WTC11 (cell line): Measurements from ENCODE around the gene CD2. TPM values are rescaled to one million over a fixed set of nuclear protein-coding genes. Genes with fewer than 3 reads are reported as not detected.

ENCODE experiments used
- ATAC-seq: fragments of 200-7000 bp; cut with Tn5 transposase; 2 replicates; pipeline ENCODE4 v1.10.0; 2021; ENCODE audit warnings: mild to moderate bottlenecking, moderate library complexity
- CTCF ChIA-PET: fragments of 300-600 bp; sonication (Branson Sonifier 250); formaldehyde crosslinking; loops from one replicate; lab custom pipeline; 2021; ENCODE audit warnings: antibody characterized with exemption; lab: Charles Lee
- POLR2A ChIA-PET: fragments of 350-600 bp; sonication (Branson Sonifier 250); formaldehyde crosslinking; loops from one replicate; lab custom pipeline; 2021; ENCODE audit warnings: antibody characterized with exemption; lab: Charles Lee
- DNase-seq: peaks from one replicate; pipeline ENCODE4 v3.0.0; 2021; ENCODE audit warnings: low spot score
- H3K27ac Mint-ChIP-seq: 2 replicates; pipeline ENCODE4 v1.8.0; 2021; ENCODE audit warnings: mixed read lengths
- H3K27me3 Mint-ChIP-seq: 2 replicates; pipeline ENCODE4 v1.8.0; 2021; ENCODE audit warnings: low read depth, mild to moderate bottlenecking, moderate library complexity, mixed read lengths
- H3K36me3 Mint-ChIP-seq: 2 replicates; pipeline ENCODE4 v1.8.0; 2021; ENCODE audit warnings: mixed read lengths
- H3K4me1 Mint-ChIP-seq: 2 replicates; pipeline ENCODE4 v1.8.0; 2022; ENCODE audit warnings: mixed read lengths
- H3K4me3 Mint-ChIP-seq: 2 replicates; pipeline ENCODE4 v1.8.0; 2021; ENCODE audit warnings: mild to moderate bottlenecking, moderate library complexity, mixed read lengths
- H3K9me3 Mint-ChIP-seq: 2 replicates; pipeline ENCODE4 v1.8.0; 2021; ENCODE audit warnings: mixed read lengths
- ELF4 ChIP-seq: sonication (generic); formaldehyde crosslinking; IDR thresholded peaks from 2 replicates; pipeline ENCODE4 v1.8.1; 2022; ENCODE audit warnings: low read depth, mild to moderate bottlenecking, moderate library complexity, missing genetic modification reagents
- EMX1 ChIP-seq: fragments of 250-450 bp; sonication (Bioruptor Pico); IDR thresholded peaks from 2 replicates; pipeline ENCODE4 v1.8.0; 2021; ENCODE audit warnings: mild to moderate bottlenecking
- FOXK1 ChIP-seq: sonication (generic); formaldehyde crosslinking; IDR thresholded peaks from 2 replicates; pipeline ENCODE4 v1.8.0; 2022; ENCODE audit warnings: mild to moderate bottlenecking, moderate library complexity, missing genetic modification reagents
- GRHL2 ChIP-seq: fragments of 250-450 bp; sonication (Bioruptor Pico); IDR thresholded peaks from 2 replicates; pipeline ENCODE4 v1.8.0; 2022; ENCODE audit warnings: mild to moderate bottlenecking, moderate library complexity; ENCODE audit not compliant: insufficient replicate concordance, severe bottlenecking
- HMGA2 ChIP-seq: fragments of 250-450 bp; sonication (Bioruptor Pico); IDR thresholded peaks from 2 replicates; pipeline ENCODE4 v1.4.0; 2021; ENCODE audit warnings: mild to moderate bottlenecking, moderate library complexity
- NFATC4 ChIP-seq: fragments of 250-450 bp; sonication (Bioruptor Pico); IDR thresholded peaks from 2 replicates; pipeline ENCODE4 v1.9.0; 2021; ENCODE audit warnings: mild to moderate bottlenecking
- NFE2L1 ChIP-seq: sonication (generic); formaldehyde crosslinking; IDR thresholded peaks from 2 replicates; pipeline ENCODE4 v1.8.1; 2023; ENCODE audit warnings: missing genetic modification reagents
- NR1H2 ChIP-seq: sonication (generic); formaldehyde crosslinking; IDR thresholded peaks from 2 replicates; pipeline ENCODE4 v1.9.0; 2021; ENCODE audit warnings: mild to moderate bottlenecking, moderate library complexity, missing genetic modification reagents
- ZNF121 ChIP-seq: sonication (generic); formaldehyde crosslinking; IDR thresholded peaks from 2 replicates; pipeline ENCODE4 v1.8.0; 2023; ENCODE audit warnings: missing genetic modification reagents
- ZNF317 ChIP-seq: sonication (generic); formaldehyde crosslinking; IDR thresholded peaks from 2 replicates; pipeline ENCODE4 v1.8.1; 2023; ENCODE audit warnings: low read depth, mild to moderate bottlenecking, moderate library complexity, missing genetic modification reagents, borderline replicate concordance
- ZNF423 ChIP-seq: fragments of 250-450 bp; sonication (Bioruptor Pico); IDR thresholded peaks from 2 replicates; pipeline ENCODE4 v2.1.2; 2022; ENCODE audit warnings: mild to moderate bottlenecking, moderate library complexity
- total RNA-seq: library from RNA; stranded (reverse); gene quantifications from 3 replicates; pipeline ENCODE4 v1.2.3, GENCODE V29; 2021
- TF ChIP-seq, protein P1 (sequence below): sonication (generic); formaldehyde crosslinking; IDR thresholded peaks from 2 replicates; pipeline ENCODE4 v1.8.0; 2022; ENCODE audit warnings: mild to moderate bottlenecking, missing genetic modification reagents
- TF ChIP-seq, protein P2 (sequence below): fragments of 250-450 bp; sonication (Bioruptor Pico); IDR thresholded peaks from 2 replicates; pipeline ENCODE4 v1.9.0; 2021; ENCODE audit warnings: mild to moderate bottlenecking, borderline replicate concordance
- TF ChIP-seq, protein P3 (sequence below): fragments of 250-450 bp; sonication (Bioruptor Pico); conservative IDR thresholded peaks from 2 replicates; pipeline ENCODE4 v1.9.0; 2021; ENCODE audit warnings: mild to moderate bottlenecking
- TF ChIP-seq, protein P4 (sequence below): fragments of 250-450 bp; sonication (Bioruptor Pico); IDR thresholded peaks from 2 replicates; pipeline ENCODE4 v1.8.0; 2021; ENCODE audit warnings: mild to moderate bottlenecking
- TF ChIP-seq, protein P5 (sequence below): sonication (generic); formaldehyde crosslinking; IDR thresholded peaks from 2 replicates; pipeline ENCODE4 v1.8.0; 2022; ENCODE audit warnings: mild to moderate bottlenecking, missing genetic modification reagents
- TF ChIP-seq, protein P6 (sequence below): sonication (generic); formaldehyde crosslinking; IDR thresholded peaks from 2 replicates; pipeline ENCODE4 v1.8.1; 2023; ENCODE audit warnings: mild to moderate bottlenecking, moderate library complexity, missing genetic modification reagents
- TF ChIP-seq, protein P7 (sequence below): sonication (generic); formaldehyde crosslinking; conservative IDR thresholded peaks from 2 replicates; pipeline ENCODE4 v1.8.1; 2022; ENCODE audit warnings: mild to moderate bottlenecking, missing genetic modification reagents
- TF ChIP-seq, protein P8 (sequence below): sonication (generic); formaldehyde crosslinking; IDR thresholded peaks from 2 replicates; pipeline ENCODE4 v1.8.0; 2023; ENCODE audit warnings: missing genetic modification reagents

Gene CD2
- total RNA-seq, 1 experiment from 2014 or later, result 0.13 TPM

DNA sequence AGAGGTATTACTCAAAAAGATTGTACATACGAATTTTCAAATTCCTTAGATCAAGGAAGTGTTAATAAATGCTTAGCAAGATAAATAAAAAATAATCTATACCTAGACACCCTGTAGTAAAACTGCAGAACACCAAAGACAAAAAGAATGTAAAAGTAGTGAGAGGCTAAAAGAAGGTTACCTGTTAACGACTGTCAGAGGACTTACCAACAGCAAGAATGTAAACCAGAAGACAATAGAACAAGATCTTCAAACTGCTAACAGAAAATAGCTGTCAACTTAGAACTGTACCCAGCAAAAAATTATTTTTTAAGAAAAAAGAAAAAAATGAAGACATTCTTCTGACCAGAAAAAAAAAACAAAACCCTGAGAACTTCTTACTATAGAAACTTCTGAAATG is 51.2 kb downstream of the CD2 start:
- no peaks in the 10 kb centered on the region for H3K27me3 Mint-ChIP-seq
- no peak overlapping the region for H3K4me3 Mint-ChIP-seq
- TF ChIP-seq, protein P1, sequence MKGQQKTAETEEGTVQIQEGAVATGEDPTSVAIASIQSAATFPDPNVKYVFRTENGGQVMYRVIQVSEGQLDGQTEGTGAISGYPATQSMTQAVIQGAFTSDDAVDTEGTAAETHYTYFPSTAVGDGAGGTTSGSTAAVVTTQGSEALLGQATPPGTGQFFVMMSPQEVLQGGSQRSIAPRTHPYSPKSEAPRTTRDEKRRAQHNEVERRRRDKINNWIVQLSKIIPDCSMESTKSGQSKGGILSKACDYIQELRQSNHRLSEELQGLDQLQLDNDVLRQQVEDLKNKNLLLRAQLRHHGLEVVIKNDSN (CRISPR knock-in tag), result no peak
- TF ChIP-seq EMX1 (CRISPR knock-in tag), result no peak
- no peak for TF ChIP-seq NFATC4 (CRISPR knock-in tag)
- TF ChIP-seq, protein P2, sequence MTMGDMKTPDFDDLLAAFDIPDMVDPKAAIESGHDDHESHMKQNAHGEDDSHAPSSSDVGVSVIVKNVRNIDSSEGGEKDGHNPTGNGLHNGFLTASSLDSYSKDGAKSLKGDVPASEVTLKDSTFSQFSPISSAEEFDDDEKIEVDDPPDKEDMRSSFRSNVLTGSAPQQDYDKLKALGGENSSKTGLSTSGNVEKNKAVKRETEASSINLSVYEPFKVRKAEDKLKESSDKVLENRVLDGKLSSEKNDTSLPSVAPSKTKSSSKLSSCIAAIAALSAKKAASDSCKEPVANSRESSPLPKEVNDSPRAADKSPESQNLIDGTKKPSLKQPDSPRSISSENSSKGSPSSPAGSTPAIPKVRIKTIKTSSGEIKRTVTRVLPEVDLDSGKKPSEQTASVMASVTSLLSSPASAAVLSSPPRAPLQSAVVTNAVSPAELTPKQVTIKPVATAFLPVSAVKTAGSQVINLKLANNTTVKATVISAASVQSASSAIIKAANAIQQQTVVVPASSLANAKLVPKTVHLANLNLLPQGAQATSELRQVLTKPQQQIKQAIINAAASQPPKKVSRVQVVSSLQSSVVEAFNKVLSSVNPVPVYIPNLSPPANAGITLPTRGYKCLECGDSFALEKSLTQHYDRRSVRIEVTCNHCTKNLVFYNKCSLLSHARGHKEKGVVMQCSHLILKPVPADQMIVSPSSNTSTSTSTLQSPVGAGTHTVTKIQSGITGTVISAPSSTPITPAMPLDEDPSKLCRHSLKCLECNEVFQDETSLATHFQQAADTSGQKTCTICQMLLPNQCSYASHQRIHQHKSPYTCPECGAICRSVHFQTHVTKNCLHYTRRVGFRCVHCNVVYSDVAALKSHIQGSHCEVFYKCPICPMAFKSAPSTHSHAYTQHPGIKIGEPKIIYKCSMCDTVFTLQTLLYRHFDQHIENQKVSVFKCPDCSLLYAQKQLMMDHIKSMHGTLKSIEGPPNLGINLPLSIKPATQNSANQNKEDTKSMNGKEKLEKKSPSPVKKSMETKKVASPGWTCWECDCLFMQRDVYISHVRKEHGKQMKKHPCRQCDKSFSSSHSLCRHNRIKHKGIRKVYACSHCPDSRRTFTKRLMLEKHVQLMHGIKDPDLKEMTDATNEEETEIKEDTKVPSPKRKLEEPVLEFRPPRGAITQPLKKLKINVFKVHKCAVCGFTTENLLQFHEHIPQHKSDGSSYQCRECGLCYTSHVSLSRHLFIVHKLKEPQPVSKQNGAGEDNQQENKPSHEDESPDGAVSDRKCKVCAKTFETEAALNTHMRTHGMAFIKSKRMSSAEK (CRISPR knock-in tag), result no peak
- TF ChIP-seq ELF4 (CRISPR knock-in tag), result no peak
- TF ChIP-seq, protein P3, sequence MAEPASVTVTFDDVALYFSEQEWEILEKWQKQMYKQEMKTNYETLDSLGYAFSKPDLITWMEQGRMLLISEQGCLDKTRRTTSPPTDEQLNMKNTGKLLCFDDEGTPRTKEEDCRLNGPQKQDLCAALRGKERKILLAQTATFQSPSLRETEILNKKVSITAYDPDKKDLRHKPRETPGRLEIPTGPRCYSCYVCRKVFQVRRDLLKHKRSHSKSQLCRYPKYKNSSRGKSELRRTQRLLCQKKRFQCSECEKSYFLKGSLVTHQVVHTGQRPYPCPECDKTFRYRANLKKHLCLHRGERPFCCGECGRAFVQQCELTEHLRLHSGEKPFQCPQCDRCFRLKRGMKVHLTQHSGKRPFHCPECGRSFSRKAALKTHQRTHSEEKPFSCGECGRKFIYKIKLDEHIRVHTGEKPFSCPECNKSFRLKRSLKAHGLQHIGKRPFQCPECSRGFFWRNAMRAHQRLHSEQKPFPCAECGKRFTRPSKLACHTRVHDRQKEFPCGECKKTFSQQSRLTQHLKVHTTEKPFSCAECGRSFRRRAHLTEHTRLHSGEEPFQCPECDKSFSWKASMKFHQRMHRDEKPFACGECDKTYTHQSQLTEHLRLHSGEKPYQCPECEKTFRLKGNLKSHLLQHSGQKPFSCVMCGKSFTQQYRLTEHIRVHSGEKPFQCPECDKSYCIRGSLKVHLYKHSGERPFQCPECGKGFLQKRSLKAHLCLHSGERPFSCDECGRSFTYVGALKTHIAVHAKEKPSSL (CRISPR knock-in tag), result no peak
- no peak for TF ChIP-seq ZNF423 (CRISPR knock-in tag)
- no peak for TF ChIP-seq NR1H2 (CRISPR knock-in tag)
- TF ChIP-seq, protein P4, sequence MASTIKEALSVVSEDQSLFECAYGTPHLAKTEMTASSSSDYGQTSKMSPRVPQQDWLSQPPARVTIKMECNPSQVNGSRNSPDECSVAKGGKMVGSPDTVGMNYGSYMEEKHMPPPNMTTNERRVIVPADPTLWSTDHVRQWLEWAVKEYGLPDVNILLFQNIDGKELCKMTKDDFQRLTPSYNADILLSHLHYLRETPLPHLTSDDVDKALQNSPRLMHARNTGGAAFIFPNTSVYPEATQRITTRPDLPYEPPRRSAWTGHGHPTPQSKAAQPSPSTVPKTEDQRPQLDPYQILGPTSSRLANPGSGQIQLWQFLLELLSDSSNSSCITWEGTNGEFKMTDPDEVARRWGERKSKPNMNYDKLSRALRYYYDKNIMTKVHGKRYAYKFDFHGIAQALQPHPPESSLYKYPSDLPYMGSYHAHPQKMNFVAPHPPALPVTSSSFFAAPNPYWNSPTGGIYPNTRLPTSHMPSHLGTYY (CRISPR knock-in tag), result no peak
- TF ChIP-seq, protein P5, sequence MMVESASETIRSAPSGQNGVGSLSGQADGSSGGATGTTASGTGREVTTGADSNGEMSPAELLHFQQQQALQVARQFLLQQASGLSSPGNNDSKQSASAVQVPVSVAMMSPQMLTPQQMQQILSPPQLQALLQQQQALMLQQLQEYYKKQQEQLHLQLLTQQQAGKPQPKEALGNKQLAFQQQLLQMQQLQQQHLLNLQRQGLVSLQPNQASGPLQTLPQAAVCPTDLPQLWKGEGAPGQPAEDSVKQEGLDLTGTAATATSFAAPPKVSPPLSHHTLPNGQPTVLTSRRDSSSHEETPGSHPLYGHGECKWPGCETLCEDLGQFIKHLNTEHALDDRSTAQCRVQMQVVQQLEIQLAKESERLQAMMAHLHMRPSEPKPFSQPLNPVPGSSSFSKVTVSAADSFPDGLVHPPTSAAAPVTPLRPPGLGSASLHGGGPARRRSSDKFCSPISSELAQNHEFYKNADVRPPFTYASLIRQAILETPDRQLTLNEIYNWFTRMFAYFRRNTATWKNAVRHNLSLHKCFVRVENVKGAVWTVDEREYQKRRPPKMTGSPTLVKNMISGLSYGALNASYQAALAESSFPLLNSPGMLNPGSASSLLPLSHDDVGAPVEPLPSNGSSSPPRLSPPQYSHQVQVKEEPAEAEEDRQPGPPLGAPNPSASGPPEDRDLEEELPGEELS (CRISPR knock-in tag), result no peak
- no peak for TF ChIP-seq GRHL2 (CRISPR knock-in tag)
- ATAC-seq (no peak), DNase-seq (no peak)
- ChIA-PET CTCF (no interaction called here), POLR2A (no interaction called here)
- no peak overlapping the region; the same call in 1 of the 2 replicates for H3K27ac Mint-ChIP-seq
- peaks cover 18% of the 10 kb centered on the region for H3K4me1 Mint-ChIP-seq
- no peaks in the 10 kb centered on the region for H3K9me3 Mint-ChIP-seq
- no peaks in the 10 kb centered on the region for H3K36me3 Mint-ChIP-seq

DNA sequence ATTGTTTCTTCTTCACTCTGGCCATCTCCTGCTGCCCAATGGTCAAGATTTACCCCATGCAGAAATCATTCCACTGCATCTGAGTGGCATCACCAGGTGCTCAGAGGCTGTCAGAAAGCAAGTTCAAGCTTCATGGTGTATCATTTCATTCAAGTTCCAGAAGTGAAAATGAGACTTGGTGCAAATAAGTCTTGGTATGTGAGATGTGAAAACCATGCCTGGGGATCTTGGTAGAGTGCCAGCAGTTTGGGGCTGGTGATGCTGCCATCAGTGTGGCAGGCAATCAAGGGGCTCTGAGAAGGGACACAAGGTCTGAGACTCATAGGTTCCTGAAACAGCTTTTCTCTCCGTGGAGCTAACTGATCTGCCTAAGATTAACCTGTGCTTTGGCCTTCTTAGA is 52.0 kb downstream of the CD2 start:
- H3K9me3 Mint-ChIP-seq, result no peaks in the 10 kb centered on the region
- DNase-seq, result no peak
- ATAC-seq, result no peak
- no peak overlapping the region for H3K4me3 Mint-ChIP-seq
- CTCF ChIA-PET, result interaction anchor here (2.1 kb wide), 1 partner anchor 69 kb away, joined by 8 read pairs; no protein-coding TSS in a partner anchor
- POLR2A ChIA-PET, result no interaction called here
- H3K27me3 Mint-ChIP-seq, result no peaks in the 10 kb centered on the region
- no peaks in the 10 kb centered on the region for H3K36me3 Mint-ChIP-seq
- H3K27ac Mint-ChIP-seq, result no peak overlapping the region
- H3K4me1 Mint-ChIP-seq, result peaks cover 18% of the 10 kb centered on the region
- TF ChIP-seq, protein P6, sequence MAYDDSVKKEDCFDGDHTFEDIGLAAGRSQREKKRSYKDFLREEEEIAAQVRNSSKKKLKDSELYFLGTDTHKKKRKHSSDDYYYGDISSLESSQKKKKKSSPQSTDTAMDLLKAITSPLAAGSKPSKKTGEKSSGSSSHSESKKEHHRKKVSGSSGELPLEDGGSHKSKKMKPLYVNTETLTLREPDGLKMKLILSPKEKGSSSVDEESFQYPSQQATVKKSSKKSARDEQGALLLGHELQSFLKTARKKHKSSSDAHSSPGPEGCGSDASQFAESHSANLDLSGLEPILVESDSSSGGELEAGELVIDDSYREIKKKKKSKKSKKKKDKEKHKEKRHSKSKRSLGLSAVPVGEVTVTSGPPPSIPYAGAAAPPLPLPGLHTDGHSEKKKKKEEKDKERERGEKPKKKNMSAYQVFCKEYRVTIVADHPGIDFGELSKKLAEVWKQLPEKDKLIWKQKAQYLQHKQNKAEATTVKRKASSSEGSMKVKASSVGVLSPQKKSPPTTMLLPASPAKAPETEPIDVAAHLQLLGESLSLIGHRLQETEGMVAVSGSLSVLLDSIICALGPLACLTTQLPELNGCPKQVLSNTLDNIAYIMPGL (CRISPR knock-in tag), result no peak
- no peak for TF ChIP-seq FOXK1
- TF ChIP-seq ZNF121 (CRISPR knock-in tag), result no peak
- no peak for TF ChIP-seq NFE2L1
- TF ChIP-seq ZNF317 (CRISPR knock-in tag), result no peak
- TF ChIP-seq, protein P7, sequence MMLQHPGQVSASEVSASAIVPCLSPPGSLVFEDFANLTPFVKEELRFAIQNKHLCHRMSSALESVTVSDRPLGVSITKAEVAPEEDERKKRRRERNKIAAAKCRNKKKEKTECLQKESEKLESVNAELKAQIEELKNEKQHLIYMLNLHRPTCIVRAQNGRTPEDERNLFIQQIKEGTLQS (CRISPR knock-in tag), result no peak
- TF ChIP-seq HMGA2, result no peak
- TF ChIP-seq, protein P8, sequence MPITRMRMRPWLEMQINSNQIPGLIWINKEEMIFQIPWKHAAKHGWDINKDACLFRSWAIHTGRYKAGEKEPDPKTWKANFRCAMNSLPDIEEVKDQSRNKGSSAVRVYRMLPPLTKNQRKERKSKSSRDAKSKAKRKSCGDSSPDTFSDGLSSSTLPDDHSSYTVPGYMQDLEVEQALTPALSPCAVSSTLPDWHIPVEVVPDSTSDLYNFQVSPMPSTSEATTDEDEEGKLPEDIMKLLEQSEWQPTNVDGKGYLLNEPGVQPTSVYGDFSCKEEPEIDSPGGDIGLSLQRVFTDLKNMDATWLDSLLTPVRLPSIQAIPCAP (CRISPR knock-in tag), result no peak
